Activated naive CD4-positive, alpha-beta T cell treated with anti-CD3 and anti-CD28 coated beads, Interleukin-2, amount 10 ng/mL, durations not matched to agents 7 days and 5 days (primary cell): ENCODE results near the gene ZNF469.

ENCODE experiments used
- CTCF ChIA-PET: fragments of 350-600 bp; sonication (Branson Sonifier 250); formaldehyde crosslinking; loops from one replicate; lab custom pipeline; 2021; ENCODE audit warnings: antibody characterized with exemption; lab: Charles Lee
- DNase-seq: peaks from one replicate; pipeline ENCODE4 v3.0.0-alpha.2; 2020
- H3K27ac Mint-ChIP-seq: one replicate; pipeline ENCODE4 v1.8.0; 2021; ENCODE audit warnings: mild to moderate bottlenecking, moderate library complexity, mixed read lengths
- H3K27me3 Mint-ChIP-seq: one replicate; pipeline ENCODE4 v1.8.0; 2021; ENCODE audit warnings: mild to moderate bottlenecking, mixed read lengths
- H3K36me3 Mint-ChIP-seq: one replicate; pipeline ENCODE4 v1.8.0; 2021; ENCODE audit warnings: mixed read lengths
- H3K4me1 Mint-ChIP-seq: one replicate; pipeline ENCODE4 v1.8.0; 2021; ENCODE audit warnings: mixed read lengths
- H3K4me3 Mint-ChIP-seq: one replicate; pipeline ENCODE4 v1.8.0; 2021; ENCODE audit warnings: mild to moderate bottlenecking, moderate library complexity, mixed read lengths
- H3K9me3 Mint-ChIP-seq: one replicate; pipeline ENCODE4 v1.8.0; 2021; ENCODE audit warnings: mixed read lengths

Gene ZNF469

DNA sequence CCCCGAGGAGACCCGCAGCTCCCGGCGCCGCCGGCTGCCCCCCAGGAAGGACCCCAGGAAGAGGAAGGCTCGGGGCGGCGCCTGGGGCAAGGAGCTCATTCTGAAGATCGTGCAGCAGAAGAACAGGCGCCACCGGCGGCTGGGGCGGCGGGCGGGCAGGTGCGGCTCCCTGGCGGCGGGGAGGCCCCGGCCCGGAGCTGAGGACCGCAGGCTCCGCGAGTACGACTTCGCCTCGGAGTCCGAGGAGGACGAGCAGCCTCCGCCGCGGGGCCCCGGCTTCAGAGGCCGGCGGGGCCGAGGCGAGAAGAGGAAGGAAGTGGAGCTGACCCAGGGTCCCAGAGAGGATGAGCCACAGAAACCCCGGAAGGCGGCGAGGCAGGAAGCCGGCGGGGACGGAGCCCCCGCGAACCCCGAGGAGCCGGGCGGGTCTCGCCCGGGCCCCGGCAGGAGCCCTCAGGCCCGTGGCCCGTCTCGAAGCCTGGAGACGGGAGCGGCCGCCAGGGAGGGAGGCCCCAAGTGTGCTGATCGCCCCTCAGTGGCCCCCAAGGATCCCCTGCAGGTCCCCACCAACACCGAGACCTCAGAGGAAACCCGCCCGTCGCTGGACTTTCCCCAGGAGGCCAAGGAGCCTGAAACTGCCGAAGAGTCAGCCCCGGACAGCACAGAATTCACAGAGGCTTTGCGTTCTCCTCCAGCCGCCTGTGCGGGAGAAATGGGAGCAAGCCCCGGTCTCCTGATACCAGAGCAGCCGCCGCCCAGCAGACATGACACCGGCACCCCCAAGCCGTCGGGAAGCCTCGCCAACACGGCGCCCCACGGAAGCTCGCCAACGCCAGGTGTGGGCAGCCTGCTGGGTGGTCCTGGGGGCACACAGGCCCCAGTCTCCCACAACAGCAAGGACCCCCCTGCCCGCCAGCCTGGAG is 48.0 kb downstream of the ZNF469 start:
- Mint-ChIP-seq H3K4me1 (peaks cover 5% of the 10 kb centered on the region), H3K27ac (no peak overlapping the region), H3K9me3 (no peaks in the 10 kb centered on the region), H3K4me3 (peak overlapping the region; percentile 26), H3K36me3 (no peaks in the 10 kb centered on the region), H3K27me3 (peaks cover 34% of the 10 kb centered on the region)
- peak; percentile 61 for DNase-seq
- CTCF ChIA-PET = interaction anchor here (1.2 to 1.5 kb wide), 2 partner anchors 11 to 473 kb away, joined by 3 read pairs; no protein-coding TSS in a partner anchor

DNA sequence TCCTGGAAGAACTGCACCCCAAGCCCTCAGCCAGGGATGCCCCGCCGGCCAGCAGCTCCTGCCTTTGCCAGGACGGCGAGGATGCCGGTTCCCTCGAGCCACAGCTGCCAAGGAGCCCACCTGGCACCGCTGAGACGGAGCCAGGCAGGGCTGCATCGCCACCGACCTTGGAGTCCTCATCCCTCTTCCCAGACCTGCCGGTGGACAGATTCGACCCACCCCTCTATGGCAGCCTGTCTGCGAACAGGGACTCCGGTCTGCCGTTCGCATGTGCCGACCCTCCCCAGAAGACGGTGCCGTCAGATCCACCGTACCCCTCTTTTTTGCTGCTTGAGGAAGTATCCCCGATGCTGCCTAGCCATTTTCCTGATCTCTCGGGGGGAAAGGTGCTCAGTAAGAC is 48.9 kb downstream of the ZNF469 start:
- no peak for DNase-seq
- CTCF ChIA-PET = interaction anchor here (1.5 kb wide), 1 partner anchor 10 kb away, joined by 3 read pairs; no protein-coding TSS in a partner anchor
- Mint-ChIP-seq H3K4me1 (peaks cover 5% of the 10 kb centered on the region), H3K36me3 (no peaks in the 10 kb centered on the region), H3K27ac (no peak overlapping the region), H3K27me3 (peaks cover 33% of the 10 kb centered on the region), H3K9me3 (no peaks in the 10 kb centered on the region), H3K4me3 (peak overlapping the region; percentile 3)

DNA sequence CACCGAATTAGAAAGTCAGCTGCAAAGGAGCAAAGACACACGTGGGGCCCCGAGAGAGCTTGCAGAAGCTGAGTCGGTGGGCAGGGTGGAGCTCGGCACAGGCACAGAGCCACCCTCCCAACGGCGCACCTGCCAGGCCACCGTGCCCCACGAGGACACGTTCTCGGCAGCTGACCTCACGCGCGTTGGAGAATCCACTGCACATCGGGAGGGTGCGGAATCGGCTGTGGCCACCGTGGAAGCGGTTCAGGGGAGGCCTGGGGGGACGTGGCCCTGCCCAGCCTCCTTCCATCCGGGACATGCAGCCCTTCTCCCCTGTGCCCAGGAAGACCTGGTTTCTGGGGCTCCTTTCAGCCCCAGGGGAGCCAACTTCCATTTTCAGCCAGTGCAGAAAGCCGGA is 49.4 kb downstream of the ZNF469 start:
- Mint-ChIP-seq H3K27ac (no peak overlapping the region), H3K27me3 (peaks cover 33% of the 10 kb centered on the region), H3K36me3 (no peaks in the 10 kb centered on the region), H3K4me1 (peaks cover 5% of the 10 kb centered on the region), H3K4me3 (peak overlapping the region; percentile 3), H3K9me3 (no peaks in the 10 kb centered on the region)
- no peak for DNase-seq
- CTCF ChIA-PET = interaction anchor here (1.5 kb wide), 1 partner anchor 9 kb away, joined by 3 read pairs; no protein-coding TSS in a partner anchor
